Duodenal mucosa (tissue), 2 donors: ENCODE results near the gene ESPL1.

Experiments
- H3K27ac ChIP-seq: one replicate; pipeline ENCODE4 v1.7.0; 2013; ENCODE audit warnings: low read depth, low read length
- H3K27me3 ChIP-seq, 2 donors: one replicate each; pipeline ENCODE4 v1.7.0; 2013; ENCODE audit warnings: low read length in 2 of 2, control low read depth in 1 of 2; ENCODE audit not compliant: insufficient read depth in 2 of 2, control insufficient read depth in 1 of 2
- H3K36me3 ChIP-seq, 2 donors: one replicate each; pipeline ENCODE4 v1.7.0; 2013; ENCODE audit warnings: low read length in 2 of 2, control low read depth in 1 of 2; ENCODE audit not compliant: insufficient read depth in 2 of 2, control insufficient read depth in 1 of 2
- H3K4me1 ChIP-seq, 2 donors: one replicate each; pipeline ENCODE4 v1.7.0; 2013; ENCODE audit warnings: low read length in 2 of 2, control low read depth in 1 of 2; ENCODE audit not compliant: insufficient read depth in 2 of 2, control insufficient read depth in 1 of 2
- H3K4me3 ChIP-seq, 2 donors: one replicate each; pipeline ENCODE4 v1.7.0; 2013; ENCODE audit warnings: low read length in 2 of 2, low read depth in 1 of 2
- H3K9ac ChIP-seq, 2 donors: one replicate each; pipeline ENCODE4 v1.7.0; 2013; ENCODE audit warnings: low read length in 2 of 2, low read depth in 1 of 2
- H3K9me3 ChIP-seq, 2 donors: one replicate each; pipeline ENCODE4 v1.7.0; 2013; ENCODE audit warnings: low read length in 2 of 2, control low read depth in 1 of 2; ENCODE audit not compliant: control insufficient read depth in 1 of 2

Gene ESPL1

DNA sequence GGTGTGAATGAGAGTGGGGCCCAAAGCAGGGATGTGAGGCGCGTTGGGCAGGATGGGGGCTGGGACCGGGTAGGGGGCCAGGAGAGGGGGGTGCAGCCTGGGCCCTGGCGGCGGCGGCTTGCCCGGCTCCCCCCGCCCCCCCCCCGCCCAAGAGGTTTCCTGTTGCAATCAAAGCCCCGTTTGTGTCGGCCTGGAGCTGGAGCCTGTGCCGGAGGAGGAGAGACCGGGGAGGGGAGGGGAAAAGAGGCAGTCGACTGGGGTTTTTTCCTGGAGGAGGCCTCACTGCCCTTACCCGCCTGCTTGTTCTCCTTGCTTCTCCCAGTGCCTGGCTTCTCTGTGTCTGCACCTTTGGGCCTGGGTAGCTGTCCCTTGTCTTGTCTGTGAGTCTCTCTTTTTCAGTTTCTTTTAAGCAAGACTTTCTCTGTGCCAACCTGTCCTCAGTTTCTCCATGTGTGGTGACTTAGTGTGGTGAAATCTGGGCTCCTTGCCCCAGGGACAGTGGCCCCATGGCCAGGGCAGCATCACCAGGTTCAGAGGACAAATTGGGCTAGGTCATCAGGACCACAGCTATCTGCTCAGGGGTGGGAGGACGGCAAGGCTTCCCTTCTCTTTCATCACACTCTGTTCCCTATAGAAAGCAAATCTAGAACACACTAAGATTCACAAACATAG, 44.6 kb upstream of the ESPL1 start:
- no peak overlapping the region for H3K4me3 ChIP-seq
- H3K4me1 ChIP-seq, result peaks cover 35 to 36% of the 10 kb centered on the region in 2 donors

DNA sequence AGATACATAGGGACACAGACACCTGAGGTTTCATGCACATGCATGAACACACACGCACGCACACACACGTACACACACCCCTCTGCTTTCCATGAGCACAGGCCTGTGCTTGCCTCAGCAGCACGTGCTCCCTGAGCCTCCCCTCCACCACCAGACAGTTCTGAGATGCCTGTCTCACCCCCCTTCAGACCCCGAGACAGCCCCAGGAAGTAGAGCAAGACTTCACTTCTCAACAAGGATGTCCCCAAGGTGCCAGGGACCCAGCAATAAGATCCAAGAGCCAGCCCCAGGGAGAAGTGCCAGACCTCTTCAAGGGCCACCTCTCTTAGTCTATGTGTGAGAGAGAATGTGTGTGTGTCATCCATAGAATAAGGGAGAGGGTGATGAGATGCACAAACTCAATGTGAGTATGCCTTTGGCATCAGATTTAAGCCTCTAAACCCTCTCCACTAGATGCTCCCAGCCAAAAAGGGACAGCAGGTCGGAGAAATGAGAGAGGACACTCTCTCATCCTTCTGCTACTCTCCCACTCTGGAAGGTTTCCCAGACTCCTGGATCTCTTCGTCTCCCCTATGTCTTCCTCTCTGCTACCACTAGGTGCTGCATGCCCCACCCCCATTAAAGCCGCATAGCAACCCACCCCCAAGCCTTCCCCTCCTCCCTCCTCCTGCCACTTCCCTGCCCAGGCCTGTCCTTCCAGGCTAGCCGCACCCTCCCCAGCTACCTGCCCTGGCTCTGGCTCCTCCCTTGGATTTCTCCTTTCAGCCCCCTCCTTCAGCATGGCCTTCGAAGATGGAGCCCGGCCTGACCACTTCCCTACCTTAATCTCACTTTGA, 43.8 kb upstream of the ESPL1 start:
- no peak overlapping the region for H3K4me3 ChIP-seq
- H3K36me3 ChIP-seq, result no peaks in the 10 kb centered on the region
- H3K27me3 ChIP-seq, result peaks cover 0 to 6% of the 10 kb centered on the region in 2 donors
- H3K27ac ChIP-seq, result no peak overlapping the region
- no peak overlapping the region for H3K9ac ChIP-seq
- H3K4me1 ChIP-seq, result peaks cover 30 to 32% of the 10 kb centered on the region in 2 donors
- no peaks in the 10 kb centered on the region for H3K9me3 ChIP-seq

More for the DNA sequence above, 44.6 kb upstream of the ESPL1 start:
- Histone ChIP-seq H3K27ac (peak overlapping the region; percentile 6), H3K27me3 (peaks cover 0 to 7% of the 10 kb centered on the region in 2 donors), H3K36me3 (no peaks in the 10 kb centered on the region), H3K9ac (peak overlapping the region in 1 of 2 donors; percentile 2), H3K9me3 (no peaks in the 10 kb centered on the region)

DNA sequence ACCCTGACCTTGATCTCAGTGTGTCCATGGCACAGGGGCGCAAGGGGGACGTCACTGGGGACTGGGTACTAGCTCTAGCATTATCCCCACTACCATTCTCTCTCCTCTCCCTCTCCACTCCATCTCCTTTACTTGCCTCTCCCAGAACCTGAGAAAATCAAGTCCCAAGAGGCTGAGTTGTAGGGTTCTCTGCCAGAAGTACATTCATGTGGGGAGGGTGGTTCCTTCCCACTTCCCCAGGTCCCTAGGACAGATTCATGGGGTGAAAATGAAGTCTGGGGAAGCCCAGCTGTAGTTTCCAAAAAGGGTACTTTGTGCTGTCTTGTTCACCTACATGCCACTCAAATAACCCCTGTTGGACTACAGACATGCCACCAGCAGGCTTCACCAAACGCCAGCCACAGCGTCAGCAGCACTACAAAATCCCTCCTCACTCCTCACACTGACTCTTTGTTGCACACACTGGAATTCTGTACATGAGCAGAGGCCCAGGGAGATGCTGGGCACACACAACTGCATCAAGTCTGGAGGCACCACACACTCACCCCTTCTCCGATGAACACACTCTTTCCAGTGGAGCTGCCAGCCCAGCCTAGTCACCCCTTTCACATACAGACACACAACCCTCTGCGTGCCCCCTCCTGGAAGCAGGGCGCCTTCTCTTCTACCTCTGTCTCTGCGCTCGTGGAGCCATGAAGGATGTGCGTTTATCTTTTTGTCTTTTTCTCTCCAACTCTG, 43.0 kb upstream of the ESPL1 start:
- Histone ChIP-seq H3K4me3 (no peak overlapping the region), H3K27ac (no peak overlapping the region), H3K4me1 (peaks cover 25 to 27% of the 10 kb centered on the region in 2 donors), H3K9ac (no peak overlapping the region), H3K9me3 (no peaks in the 10 kb centered on the region), H3K36me3 (no peaks in the 10 kb centered on the region), H3K27me3 (no peaks in the 10 kb centered on the region)

DNA sequence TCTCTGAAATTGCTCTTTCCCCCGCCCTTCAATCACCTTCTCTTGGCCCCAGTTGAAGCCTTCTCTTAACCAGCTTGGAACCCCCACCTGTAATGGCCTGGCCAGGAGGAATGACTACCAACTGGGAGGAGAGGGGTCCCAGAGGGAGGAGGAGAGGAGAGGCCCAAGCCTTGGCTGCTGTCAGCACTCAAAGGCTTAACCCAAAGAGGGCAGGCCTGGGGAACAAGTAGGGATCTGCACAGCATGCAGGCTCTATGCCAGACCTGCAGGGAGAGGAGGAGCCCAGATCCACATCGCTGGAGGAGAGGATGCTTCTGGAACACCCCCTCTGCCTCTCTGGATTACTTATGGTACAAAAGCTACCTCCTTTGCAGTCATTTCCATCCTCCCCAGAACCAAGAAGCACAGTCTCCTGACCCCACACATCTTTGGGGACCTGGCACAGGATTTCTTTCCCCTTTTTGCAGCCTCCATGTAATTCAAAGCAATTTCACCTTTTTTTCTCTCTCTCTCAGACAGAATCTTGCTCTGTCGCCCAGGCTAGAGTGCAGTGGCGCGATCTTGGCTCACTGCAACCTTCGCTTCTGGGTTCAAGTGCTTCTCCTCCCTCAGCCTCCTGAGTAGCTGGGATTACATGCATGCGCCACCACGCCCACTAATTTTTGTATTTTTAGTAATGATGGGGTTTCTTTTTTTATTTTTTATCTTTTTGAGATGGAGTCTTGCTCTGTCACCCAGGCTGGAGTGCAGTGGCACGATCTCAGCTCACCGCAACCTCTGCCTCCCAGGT, 42.3 kb upstream of the ESPL1 start:
- Histone ChIP-seq H3K9me3 (no peaks in the 10 kb centered on the region), H3K27me3 (no peaks in the 10 kb centered on the region), H3K4me1 (peaks cover 26% of the 10 kb centered on the region in 2 donors), H3K36me3 (no peaks in the 10 kb centered on the region), H3K4me3 (no peak overlapping the region), H3K9ac (no peak overlapping the region), H3K27ac (no peak overlapping the region)

DNA sequence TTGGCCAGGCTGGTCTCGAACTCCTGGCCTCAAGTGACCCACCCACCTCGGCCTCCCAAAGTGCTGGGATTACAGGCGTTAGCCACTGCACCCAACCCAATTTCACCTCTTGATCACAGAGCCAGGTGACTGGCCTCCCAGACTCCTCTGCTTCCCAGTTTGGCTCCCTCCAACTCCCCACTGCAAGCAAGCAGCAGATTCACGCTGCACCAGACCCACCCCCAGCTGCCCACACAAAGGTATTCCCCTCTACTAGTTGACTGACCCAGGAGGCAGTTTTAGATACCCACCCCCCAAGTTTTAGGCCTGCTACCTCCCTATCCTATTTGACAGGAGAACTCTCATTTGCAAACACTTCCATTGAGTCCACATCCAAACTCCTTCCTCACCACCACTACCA, 41.3 kb upstream of the ESPL1 start:
- Histone ChIP-seq H3K9me3 (no peaks in the 10 kb centered on the region), H3K4me1 (peaks cover 33 to 35% of the 10 kb centered on the region in 2 donors), H3K27me3 (peaks cover 0 to 3% of the 10 kb centered on the region in 2 donors), H3K4me3 (no peak overlapping the region), H3K27ac (no peak overlapping the region), H3K9ac (no peak overlapping the region), H3K36me3 (no peaks in the 10 kb centered on the region)

DNA sequence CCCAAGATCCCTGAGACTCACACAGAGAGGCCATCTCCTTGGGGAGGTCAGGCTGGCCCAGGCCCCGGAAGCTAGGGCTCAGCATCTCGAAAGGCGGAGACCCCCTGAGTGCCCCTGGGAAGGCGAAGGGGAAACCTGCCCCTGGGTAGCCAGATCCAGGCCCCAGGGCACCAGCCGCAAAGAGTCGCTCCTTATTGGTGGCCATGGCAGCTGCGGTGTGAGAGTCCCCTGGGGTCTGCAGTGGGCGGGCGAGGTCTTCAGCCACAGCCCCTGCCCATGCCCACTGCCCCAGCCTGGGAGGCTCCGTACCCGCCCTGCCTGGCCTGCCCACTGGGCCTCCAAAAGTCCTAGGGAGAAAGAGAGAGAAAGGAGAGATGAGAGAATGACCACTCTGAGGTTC, 40.8 kb upstream of the ESPL1 start:
- no peaks in the 10 kb centered on the region for H3K9me3 ChIP-seq
- H3K36me3 ChIP-seq, result no peaks in the 10 kb centered on the region
- H3K4me3 ChIP-seq, result no peak overlapping the region
- H3K27me3 ChIP-seq, result peaks cover 0 to 3% of the 10 kb centered on the region in 2 donors
- no peak overlapping the region for H3K27ac ChIP-seq
- H3K9ac ChIP-seq, result no peak overlapping the region
- peaks cover 30 to 33% of the 10 kb centered on the region in 2 donors for H3K4me1 ChIP-seq

DNA sequence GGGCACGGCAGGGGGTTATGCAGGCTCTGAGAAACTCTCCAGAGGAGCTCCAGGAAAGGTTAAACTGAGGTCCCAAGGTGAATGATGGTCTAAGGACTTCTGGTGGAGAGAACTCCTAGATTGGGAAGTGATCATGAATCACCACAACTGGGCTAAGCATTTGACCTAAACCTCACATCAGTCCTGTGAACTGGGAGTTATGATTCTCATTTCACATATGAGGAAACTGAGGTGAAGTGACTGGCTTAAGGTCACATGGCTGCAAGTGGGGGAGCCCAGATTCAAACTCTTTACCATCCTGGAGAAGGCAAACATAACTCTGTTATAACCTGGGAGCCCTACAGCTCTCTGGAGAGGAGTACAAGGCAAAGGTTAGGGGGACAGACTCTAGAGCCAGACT, 40.3 kb upstream of the ESPL1 start:
- no peaks in the 10 kb centered on the region for H3K36me3 ChIP-seq
- no peak overlapping the region for H3K4me3 ChIP-seq
- peaks cover 0 to 3% of the 10 kb centered on the region in 2 donors for H3K27me3 ChIP-seq
- no peak overlapping the region for H3K9ac ChIP-seq
- peaks cover 31 to 34% of the 10 kb centered on the region in 2 donors for H3K4me1 ChIP-seq
- H3K27ac ChIP-seq, result no peak overlapping the region
- H3K9me3 ChIP-seq, result no peaks in the 10 kb centered on the region

DNA sequence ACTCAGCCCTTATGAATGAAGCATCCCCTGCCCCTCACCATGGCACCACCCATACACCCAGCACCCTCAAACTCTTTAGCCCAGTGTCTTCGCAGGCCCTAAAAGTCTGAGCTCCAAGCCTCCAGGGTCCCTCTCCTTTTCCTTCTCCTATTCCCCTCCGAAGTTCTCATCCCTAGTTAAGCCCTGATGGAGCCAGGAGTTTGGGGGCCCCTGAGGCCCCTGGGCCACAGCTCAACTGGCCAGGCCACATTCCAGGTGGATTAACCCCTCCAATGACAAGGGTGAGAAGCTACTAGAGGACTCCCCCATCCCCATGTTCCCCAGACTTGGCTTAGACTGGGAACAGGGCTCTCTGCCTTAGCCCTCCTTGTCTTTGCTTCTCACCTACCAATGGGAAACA, 38.6 kb upstream of the ESPL1 start:
- Histone ChIP-seq H3K27me3 (peaks cover 2 to 7% of the 10 kb centered on the region in 2 donors), H3K9ac (no peak overlapping the region), H3K27ac (no peak overlapping the region), H3K9me3 (no peaks in the 10 kb centered on the region), H3K36me3 (no peaks in the 10 kb centered on the region), H3K4me1 (peaks cover 31 to 35% of the 10 kb centered on the region in 2 donors), H3K4me3 (no peak overlapping the region)

DNA sequence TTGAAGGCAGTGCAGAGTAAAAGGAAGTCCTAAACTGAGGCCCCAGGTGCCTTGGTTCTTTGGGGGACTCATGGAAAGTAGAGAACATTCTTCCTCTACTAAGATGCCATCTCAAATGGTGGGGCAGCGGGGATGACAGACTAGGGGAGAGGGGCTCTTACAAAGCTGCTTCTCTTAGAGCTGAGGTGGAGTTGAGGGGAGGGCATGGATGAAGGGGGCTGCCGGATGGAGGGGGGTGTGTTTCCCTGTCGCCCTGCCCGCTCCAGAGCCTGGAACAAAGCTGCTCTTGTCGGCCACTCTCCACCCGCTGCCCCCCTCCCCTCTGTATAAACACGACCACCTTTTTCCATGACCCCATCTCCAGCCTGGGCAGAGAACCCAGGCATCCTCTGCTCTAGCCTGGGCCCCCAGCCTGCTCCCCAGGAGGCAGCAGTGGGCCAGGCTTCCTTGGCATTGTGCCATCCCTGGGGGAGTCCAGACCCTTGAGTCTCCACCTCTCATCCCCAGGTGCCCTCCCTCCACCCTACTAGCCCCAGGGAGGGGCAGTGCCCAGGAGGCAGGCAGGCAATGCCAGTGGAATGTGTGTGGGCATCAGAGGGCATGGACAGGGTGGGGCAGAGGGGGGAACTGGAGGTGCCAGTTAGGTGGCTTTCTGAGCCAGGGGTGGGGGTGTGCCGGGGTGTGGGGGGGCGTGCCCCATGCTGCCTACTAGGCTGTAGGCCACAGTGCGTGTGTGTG, 37.8 kb upstream of the ESPL1 start:
- no peaks in the 10 kb centered on the region for H3K9me3 ChIP-seq
- no peaks in the 10 kb centered on the region for H3K36me3 ChIP-seq
- no peak overlapping the region for H3K27ac ChIP-seq
- no peak overlapping the region for H3K4me3 ChIP-seq
- peaks cover 28 to 30% of the 10 kb centered on the region in 2 donors for H3K4me1 ChIP-seq
- H3K27me3 ChIP-seq, result peaks cover 6 to 7% of the 10 kb centered on the region in 2 donors
- no peak overlapping the region for H3K9ac ChIP-seq
